ENCODE measurements around the gene PSTPIP2.

- TF ChIP-seq, protein P1, sequence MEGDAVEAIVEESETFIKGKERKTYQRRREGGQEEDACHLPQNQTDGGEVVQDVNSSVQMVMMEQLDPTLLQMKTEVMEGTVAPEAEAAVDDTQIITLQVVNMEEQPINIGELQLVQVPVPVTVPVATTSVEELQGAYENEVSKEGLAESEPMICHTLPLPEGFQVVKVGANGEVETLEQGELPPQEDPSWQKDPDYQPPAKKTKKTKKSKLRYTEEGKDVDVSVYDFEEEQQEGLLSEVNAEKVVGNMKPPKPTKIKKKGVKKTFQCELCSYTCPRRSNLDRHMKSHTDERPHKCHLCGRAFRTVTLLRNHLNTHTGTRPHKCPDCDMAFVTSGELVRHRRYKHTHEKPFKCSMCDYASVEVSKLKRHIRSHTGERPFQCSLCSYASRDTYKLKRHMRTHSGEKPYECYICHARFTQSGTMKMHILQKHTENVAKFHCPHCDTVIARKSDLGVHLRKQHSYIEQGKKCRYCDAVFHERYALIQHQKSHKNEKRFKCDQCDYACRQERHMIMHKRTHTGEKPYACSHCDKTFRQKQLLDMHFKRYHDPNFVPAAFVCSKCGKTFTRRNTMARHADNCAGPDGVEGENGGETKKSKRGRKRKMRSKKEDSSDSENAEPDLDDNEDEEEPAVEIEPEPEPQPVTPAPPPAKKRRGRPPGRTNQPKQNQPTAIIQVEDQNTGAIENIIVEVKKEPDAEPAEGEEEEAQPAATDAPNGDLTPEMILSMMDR (IDR thresholded peaks at IDR 0.05; ENCODE audit: poor library complexity, severe bottlenecking): no peak
- TF ChIP-seq EZH2 (IDR thresholded peaks at IDR 0.05; ENCODE audit: borderline replicate concordance, insufficient read depth, low read length, poor library complexity, severe bottlenecking) (no peak), POLR2AphosphoS5 (IDR thresholded peaks at IDR 0.05) (no peak), EP300 (conservative IDR thresholded peaks at IDR 0.05; ENCODE audit: poor library complexity, severe bottlenecking) (no peak), TAF1 (IDR thresholded peaks at IDR 0.05; ENCODE audit: low read depth) (no peak), RAD21 (conservative IDR thresholded peaks at IDR 0.05) (no peak), SMC3 (conservative IDR thresholded peaks at IDR 0.05; ENCODE audit: poor library complexity) (no peak)
- TF ChIP-seq, protein P2, sequence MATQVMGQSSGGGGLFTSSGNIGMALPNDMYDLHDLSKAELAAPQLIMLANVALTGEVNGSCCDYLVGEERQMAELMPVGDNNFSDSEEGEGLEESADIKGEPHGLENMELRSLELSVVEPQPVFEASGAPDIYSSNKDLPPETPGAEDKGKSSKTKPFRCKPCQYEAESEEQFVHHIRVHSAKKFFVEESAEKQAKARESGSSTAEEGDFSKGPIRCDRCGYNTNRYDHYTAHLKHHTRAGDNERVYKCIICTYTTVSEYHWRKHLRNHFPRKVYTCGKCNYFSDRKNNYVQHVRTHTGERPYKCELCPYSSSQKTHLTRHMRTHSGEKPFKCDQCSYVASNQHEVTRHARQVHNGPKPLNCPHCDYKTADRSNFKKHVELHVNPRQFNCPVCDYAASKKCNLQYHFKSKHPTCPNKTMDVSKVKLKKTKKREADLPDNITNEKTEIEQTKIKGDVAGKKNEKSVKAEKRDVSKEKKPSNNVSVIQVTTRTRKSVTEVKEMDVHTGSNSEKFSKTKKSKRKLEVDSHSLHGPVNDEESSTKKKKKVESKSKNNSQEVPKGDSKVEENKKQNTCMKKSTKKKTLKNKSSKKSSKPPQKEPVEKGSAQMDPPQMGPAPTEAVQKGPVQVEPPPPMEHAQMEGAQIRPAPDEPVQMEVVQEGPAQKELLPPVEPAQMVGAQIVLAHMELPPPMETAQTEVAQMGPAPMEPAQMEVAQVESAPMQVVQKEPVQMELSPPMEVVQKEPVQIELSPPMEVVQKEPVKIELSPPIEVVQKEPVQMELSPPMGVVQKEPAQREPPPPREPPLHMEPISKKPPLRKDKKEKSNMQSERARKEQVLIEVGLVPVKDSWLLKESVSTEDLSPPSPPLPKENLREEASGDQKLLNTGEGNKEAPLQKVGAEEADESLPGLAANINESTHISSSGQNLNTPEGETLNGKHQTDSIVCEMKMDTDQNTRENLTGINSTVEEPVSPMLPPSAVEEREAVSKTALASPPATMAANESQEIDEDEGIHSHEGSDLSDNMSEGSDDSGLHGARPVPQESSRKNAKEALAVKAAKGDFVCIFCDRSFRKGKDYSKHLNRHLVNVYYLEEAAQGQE (IDR thresholded peaks at IDR 0.05; ENCODE audit: borderline replicate concordance): no peak
Observed at GRCh38 chr18:46046126-46046525, 25.9 kb downstream of the PSTPIP2 start.
